Measurements from ENCODE around the gene LCN6.

GRCh38 chr9:136728080-136728547 lies 20.2 kb downstream of the LCN6 start:
- peak in 1 of 2 experiments; percentile 99; a peak in 2 of 4 replicates for TF ChIP-seq POLR2A (IDR thresholded peaks at IDR 0.05; ENCODE audit: insufficient read depth in 1 of 2, low read depth in 2 of 2, low read length in 2 of 2)
- TF ChIP-seq CTCF (CRISPR knock-in tag; IDR thresholded peaks at IDR 0.05), result peak; percentile 90
